Measurements from ENCODE around the gene CTXND2.
A peak's percentile ranks its signal among the peaks of the same experiment; 100 is the strongest.
"Not testable (repeated sequence)": the region's sequence is repeated elsewhere in the genome, so short reads cannot be mapped to it uniquely, and the experiment has no call there.

CTXND2 gene

DNA sequence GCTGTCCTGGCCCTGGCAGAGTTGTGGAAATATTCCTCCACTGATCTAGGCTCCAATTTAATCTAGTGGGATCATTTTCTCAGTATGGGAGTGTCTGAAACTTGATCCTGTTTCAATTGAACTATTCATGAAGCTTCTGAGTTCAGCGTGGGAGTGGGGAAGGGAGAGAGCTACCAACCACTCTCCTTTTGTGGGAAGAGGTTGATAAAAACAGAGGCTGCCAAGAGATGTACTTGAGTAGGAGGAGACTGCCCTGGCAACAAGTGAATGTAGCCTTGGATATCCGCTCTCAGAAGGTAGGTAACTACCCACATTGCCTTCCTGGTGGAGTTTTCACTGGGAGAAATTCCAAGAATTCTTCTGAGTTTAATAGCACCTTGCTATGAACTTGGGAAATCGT lies at the start of gene CTXND2:
Gene CTXND2 (plus strand): TSS at position 119 of the 400 bp plus-strand sequence. CDS start 25,179 bp downstream, outside the sequence.
- peak; percentile 11 for DNase-seq

GRCh38 chr1:150840850-150841249 lies 46.1 kb upstream of the CTXND2 start:
- DNase-seq: not testable (repeated sequence)

GRCh38 chr1:150841626-150842025 lies 45.3 kb upstream of the CTXND2 start:
- DNase-seq: no peak

DNA sequence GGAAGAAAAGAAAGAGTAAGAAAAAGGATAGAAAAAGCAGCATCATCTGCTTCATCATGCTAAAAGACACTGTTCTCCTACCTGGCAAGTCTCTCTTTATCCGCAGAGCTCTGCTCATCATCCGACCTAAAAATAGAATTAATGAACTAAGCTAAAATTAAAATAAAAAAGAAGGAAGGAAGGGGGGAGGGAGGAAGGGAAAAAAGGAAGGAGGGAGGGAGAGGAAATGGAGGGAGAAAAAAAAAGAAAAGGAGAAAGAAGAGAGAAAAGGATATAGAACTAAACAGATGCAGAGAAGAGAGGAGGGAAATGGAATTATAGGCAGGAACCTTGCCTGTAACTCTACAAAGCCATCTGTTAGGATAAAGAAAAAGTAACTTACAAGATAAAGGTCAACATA lies 44.6 kb upstream of the CTXND2 start:
- DNase-seq: no peak

DNA sequence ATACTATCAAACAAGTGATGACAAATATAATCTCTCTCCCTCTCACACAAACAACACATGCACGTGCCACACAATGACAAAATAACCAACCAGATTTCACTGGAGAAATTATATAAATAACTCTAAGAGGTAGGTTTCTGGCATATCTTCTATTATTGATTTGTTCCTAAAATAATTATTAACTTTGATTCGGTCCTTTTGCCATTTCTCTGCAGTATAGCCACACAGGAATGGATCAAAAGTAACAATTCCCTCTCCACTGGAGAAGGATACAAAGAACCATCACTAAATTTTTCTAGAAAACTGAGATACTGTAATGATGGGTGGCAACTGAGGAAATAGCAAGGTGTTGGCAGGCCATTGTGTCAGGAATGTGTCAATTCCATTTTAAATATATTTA lies 44.0 kb upstream of the CTXND2 start:
- no peak for DNase-seq

GRCh38 chr1:150843474-150843873 lies 43.5 kb upstream of the CTXND2 start:
- no peak for DNase-seq

GRCh38 chr1:150846473-150847146 lies 40.3 kb upstream of the CTXND2 start:
- DNase-seq: no peak

DNA sequence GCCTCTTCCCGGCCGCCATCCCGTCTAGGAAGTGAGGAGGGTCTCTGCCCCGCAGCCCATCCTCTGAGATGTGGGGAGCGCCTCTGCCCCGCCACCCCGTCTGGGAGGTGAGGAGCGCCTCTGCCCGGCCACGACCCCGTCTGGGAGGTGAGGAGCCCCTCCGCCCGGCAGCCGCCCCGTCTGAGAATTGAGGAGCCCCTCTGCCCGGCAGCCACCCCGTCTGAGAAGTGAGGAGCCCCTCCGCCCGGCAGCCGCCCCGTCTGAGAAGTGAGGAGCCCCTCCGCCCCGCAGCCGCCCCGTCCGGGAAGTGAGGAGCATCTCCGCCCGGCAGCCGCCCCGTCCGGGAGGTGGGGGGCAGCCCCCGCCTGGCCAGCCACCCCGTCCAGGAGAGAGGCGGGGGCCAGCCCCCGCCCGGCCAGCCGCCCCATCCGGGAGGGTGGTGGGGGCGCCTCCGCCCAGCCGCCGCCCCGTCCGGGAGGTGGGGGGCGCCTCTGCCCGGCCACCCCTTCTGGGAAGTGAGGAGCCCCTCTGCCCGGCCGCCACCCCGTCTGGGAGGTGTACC lies 36.1 kb upstream of the CTXND2 start:
- DNase-seq: not testable (repeated sequence)

GRCh38 chr1:150852734-150853133 lies 34.2 kb upstream of the CTXND2 start:
- not testable (repeated sequence) for DNase-seq

DNA sequence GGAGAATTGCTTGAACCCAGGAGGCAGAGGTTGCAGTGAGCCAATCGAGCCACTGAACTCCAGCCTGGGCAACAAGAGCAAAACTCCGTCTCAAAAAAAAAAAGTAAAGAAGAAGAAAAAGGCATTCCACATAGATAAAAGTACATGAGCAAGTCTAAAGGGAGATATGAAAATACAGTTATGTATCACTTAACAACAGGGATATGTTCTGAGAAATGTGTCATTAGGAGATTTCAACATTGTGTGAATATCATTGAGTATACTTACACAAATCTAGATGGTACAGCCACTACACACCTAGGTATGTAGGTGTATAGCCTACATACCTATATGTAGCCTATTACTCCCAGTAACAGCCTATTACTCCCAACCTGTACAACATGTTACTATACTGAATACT lies 23.2 kb upstream of the CTXND2 start:
- no peak for DNase-seq

DNA sequence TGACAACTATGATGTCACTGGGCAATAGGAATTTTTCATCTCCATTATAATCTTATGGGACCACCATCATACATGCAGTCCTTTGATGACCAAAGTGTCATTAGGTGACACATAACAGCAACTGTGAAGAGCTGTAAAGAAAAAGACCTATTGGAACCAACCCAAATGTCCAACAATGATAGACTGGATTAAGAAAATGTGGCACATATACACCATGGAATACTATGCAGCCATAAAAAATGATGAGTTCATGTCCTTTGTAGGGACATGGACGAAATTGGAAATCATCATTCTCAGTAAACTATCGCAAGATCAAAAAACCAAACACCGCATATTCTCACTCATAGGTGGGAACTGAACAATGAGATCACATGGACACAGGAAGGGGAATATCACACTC lies 22.7 kb upstream of the CTXND2 start:
- not testable (repeated sequence) for DNase-seq

GRCh38 chr1:150869683-150870082 lies 17.3 kb upstream of the CTXND2 start:
- DNase-seq: no peak

DNA sequence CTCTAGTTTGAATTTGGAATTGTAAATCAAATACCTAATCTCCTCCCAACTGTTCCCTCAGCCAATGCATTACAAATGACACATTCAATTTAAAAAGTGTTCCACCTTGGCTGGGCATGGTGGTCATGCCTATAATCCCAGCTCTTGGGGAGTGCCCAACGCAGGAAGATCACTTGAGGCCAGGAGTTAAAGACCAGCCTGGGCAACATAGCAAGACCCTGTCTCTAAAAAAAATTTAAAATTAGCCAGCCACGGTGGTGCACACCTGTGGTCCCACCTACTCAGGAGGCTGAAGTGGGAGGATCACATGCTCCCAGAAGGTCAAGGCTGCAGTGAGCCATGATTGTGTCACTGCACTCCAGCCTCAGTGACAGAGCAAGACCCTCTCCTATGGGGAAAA lies 14.4 kb upstream of the CTXND2 start:
- no peak for DNase-seq

DNA sequence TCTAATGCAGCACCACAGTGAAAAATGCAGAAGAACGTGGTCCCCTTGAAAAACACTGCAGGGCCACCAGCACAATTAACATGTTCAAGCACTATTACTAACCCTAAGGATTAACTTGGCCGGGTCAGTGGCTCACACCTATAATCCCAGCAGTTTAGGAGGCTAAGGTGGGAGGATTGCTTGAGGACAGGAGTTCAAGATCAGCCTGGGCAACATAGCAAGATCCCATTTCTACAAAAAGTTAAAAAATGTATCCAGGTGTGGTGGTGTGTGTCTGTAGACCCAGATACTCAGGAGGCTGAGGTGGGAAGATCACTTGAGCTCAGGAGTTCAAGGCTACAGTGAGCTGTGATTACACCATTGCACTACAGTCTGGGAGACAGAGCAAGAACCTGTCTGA lies 13.4 kb upstream of the CTXND2 start:
- DNase-seq: no peak

- DNase-seq: no peak
These were observed 12.3 kb upstream of the CTXND2 start for GRCh38 chr1:150874455-150875196.

- no peak for DNase-seq
These were observed 11.5 kb upstream of the CTXND2 start for GRCh38 chr1:150875197-150876118.

DNA sequence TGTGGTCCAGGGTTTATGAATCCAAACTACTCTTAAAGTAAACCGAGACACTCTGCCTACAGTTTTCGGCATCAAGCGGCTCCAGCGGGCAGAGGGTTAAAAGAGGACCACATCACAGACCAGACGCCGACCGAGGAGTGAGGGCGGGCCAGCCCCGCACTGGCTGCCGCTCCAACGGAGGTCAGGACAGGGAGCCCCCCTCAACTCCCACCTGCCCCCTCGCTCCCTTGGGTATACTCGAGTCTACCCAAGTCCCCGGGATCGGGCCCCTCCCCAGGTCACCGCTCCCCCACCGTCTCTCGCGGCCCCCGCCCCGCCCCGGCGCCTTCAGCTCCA lies 10.8 kb upstream of the CTXND2 start:
- peak; percentile 51 for DNase-seq

- DNase-seq: peak; percentile 22
These were observed 8.0 kb upstream of the CTXND2 start for GRCh38 chr1:150878931-150879330.

GRCh38 chr1:150881331-150882070 lies 5.4 kb upstream of the CTXND2 start:
- DNase-seq: peak; percentile 97

- not testable (repeated sequence) for DNase-seq
These were observed 3.8 kb upstream of the CTXND2 start for GRCh38 chr1:150883121-150883520.

DNA sequence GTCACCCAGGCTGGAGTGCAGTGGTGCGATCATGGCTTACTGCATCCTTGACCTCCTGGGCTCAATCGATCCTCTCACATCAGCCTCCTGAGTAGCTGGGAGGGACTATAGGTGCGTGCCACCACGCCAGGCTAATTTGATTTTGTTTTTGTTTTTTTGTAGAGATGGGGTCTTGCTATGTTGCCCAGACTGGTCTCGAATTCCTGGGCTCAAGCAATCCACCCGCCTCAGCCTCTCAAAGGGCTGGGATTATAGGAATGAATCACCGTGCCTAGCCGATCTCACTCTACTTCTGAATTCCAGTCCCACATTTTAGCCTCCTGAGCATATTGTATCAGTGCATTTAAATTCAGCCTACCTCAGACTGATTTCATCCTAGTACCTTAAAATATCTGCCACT lies 1.8 kb downstream of the CTXND2 start:
- no peak for DNase-seq

- no peak for DNase-seq
These were observed 3.1 kb downstream of the CTXND2 start for GRCh38 chr1:150890033-150890416.

Data from fibroblast of upper back skin (primary cell).